ENCODE data around the gene PLCH2. TPM values are rescaled to one million over a fixed set of nuclear protein-coding genes. Genes with fewer than 3 reads are reported as not detected.
"Not testable (repeated sequence)": the region's sequence is repeated elsewhere in the genome, so short reads cannot be mapped to it uniquely, and the experiment has no call there.

Gene PLCH2
- total RNA-seq, 2 donors from 2014 or later: 1.1 to 1.9 TPM

DNA sequence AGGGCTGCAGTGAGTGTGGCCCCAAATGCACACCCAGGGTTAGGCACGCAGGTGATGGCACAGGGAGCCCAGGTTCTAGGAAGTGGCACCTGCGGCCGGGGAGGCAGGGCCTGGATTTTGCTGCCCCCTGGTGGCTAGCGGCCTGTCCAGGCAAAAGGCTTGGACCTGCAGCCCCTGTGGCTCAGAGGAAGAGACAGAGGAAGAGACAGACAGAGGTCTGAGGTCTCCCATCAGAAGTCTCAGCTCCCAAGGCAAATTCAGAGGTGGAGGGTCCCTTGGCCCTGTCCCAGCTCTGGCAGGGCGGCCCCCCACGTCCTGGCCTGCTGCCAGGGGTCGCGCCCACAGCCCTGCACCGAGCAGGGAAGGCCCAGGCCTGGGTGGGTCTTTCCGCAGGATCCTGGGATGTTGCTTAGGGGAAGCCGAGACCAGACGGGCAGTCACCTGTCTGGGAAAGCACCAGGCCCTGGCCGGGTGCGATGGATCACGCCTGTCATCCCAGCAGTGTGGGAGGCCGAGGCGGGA is 72.0 kb downstream of the PLCH2 start:
- TF ChIP-seq, protein P1, sequence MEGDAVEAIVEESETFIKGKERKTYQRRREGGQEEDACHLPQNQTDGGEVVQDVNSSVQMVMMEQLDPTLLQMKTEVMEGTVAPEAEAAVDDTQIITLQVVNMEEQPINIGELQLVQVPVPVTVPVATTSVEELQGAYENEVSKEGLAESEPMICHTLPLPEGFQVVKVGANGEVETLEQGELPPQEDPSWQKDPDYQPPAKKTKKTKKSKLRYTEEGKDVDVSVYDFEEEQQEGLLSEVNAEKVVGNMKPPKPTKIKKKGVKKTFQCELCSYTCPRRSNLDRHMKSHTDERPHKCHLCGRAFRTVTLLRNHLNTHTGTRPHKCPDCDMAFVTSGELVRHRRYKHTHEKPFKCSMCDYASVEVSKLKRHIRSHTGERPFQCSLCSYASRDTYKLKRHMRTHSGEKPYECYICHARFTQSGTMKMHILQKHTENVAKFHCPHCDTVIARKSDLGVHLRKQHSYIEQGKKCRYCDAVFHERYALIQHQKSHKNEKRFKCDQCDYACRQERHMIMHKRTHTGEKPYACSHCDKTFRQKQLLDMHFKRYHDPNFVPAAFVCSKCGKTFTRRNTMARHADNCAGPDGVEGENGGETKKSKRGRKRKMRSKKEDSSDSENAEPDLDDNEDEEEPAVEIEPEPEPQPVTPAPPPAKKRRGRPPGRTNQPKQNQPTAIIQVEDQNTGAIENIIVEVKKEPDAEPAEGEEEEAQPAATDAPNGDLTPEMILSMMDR (IDR thresholded peaks at IDR 0.05): peak; percentile 95
- no peaks in the 10 kb centered on the region for H3K9me3 ChIP-seq
- no peaks in the 10 kb centered on the region for H3K36me3 ChIP-seq
- H3K4me3 ChIP-seq: peak overlapping the region; percentile 64
- no peaks in the 10 kb centered on the region for H3K27me3 ChIP-seq (replicated peaks; ENCODE audit: insufficient read depth)
- H3K27ac ChIP-seq: peak overlapping the region; percentile 94 to 95
- no peak for ATAC-seq (ENCODE audit: insufficient number of reproducible peaks, low FRiP score, low read depth)
- DNase-seq (ENCODE audit: low spot score): no peak
- H3K4me1 ChIP-seq (ENCODE audit: control insufficient read depth in 1 of 2, low read depth in 2 of 2): peaks cover 16 to 31% of the 10 kb centered on the region in 2 donors

- Histone ChIP-seq H3K27ac (peak overlapping the region; percentile 94 to 95), H3K4me3 (peak overlapping the region; percentile 64), H3K4me1 (ENCODE audit: control insufficient read depth in 1 of 2, low read depth in 2 of 2) (peaks cover 16 to 31% of the 10 kb centered on the region in 2 donors)
- H3K9me3 ChIP-seq; DNase-seq (ENCODE audit: low spot score); H3K36me3 ChIP-seq; ATAC-seq (ENCODE audit: insufficient number of reproducible peaks, low FRiP score, low read depth); H3K27me3 ChIP-seq (replicated peaks; ENCODE audit: insufficient read depth): not testable (repeated sequence)
Measured at GRCh38 chr1:2549367-2550029, 73.4 kb downstream of the PLCH2 start.

GRCh38 chr1:2550309-2550861 is 74.3 kb downstream of the PLCH2 start:
- peaks cover 19 to 36% of the 10 kb centered on the region in 2 donors for H3K4me1 ChIP-seq (ENCODE audit: control insufficient read depth in 1 of 2, low read depth in 2 of 2)
- not testable (repeated sequence) for H3K4me3 ChIP-seq; DNase-seq (ENCODE audit: low spot score); H3K27me3 ChIP-seq (replicated peaks; ENCODE audit: insufficient read depth); H3K36me3 ChIP-seq; H3K27ac ChIP-seq; H3K9me3 ChIP-seq; ATAC-seq (ENCODE audit: insufficient number of reproducible peaks, low FRiP score, low read depth)

- H3K9me3 ChIP-seq; H3K36me3 ChIP-seq; ATAC-seq (ENCODE audit: insufficient number of reproducible peaks, low FRiP score, low read depth); DNase-seq (ENCODE audit: low spot score); H3K4me3 ChIP-seq; H3K27me3 ChIP-seq (replicated peaks; ENCODE audit: insufficient read depth); H3K27ac ChIP-seq: not testable (repeated sequence)
- H3K4me1 ChIP-seq (ENCODE audit: control insufficient read depth in 1 of 2, low read depth in 2 of 2): peaks cover 19 to 43% of the 10 kb centered on the region in 2 donors
Measured at GRCh38 chr1:2551544-2551943, 75.5 kb downstream of the PLCH2 start.

GRCh38 chr1:2552189-2552588 is 76.1 kb downstream of the PLCH2 start:
- Histone ChIP-seq H3K4me1 (ENCODE audit: control insufficient read depth in 1 of 2, low read depth in 2 of 2) (peaks cover 24 to 43% of the 10 kb centered on the region in 2 donors), H3K9me3 (no peaks in the 10 kb centered on the region), H3K36me3 (no peaks in the 10 kb centered on the region), H3K27me3 (replicated peaks; ENCODE audit: insufficient read depth) (no peaks in the 10 kb centered on the region), H3K27ac (no peak overlapping the region), H3K4me3 (no peak overlapping the region)
- TF ChIP-seq, protein P1 (IDR thresholded peaks at IDR 0.05): no peak
- ATAC-seq (ENCODE audit: insufficient number of reproducible peaks, low FRiP score, low read depth) (no peak), DNase-seq (ENCODE audit: low spot score) (no peak)

DNA sequence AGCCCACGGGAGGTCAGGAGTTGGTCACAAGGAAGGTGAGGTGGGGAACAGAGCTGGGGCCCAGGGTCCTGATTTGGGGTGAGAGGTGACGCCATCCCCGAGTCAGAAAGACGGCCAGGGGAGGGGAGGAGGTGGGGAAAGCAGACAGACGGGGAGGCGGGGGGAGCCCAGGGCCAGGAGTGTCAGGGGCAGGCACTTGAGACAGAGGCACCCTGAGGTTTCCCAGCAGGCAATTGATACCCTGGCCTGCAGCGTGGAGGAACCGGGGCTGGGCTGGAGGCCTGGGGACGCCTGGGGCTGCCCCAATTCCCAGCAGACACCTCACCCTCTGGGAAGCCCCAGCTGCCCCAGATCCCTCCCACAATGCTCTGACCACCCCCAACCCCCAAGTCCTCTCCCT is 77.0 kb downstream of the PLCH2 start:
- not testable (repeated sequence) for H3K4me3 ChIP-seq; H3K27ac ChIP-seq; DNase-seq (ENCODE audit: low spot score); H3K36me3 ChIP-seq; ATAC-seq (ENCODE audit: insufficient number of reproducible peaks, low FRiP score, low read depth); H3K9me3 ChIP-seq; H3K27me3 ChIP-seq (replicated peaks; ENCODE audit: insufficient read depth)
- peaks cover 23 to 40% of the 10 kb centered on the region in 2 donors for H3K4me1 ChIP-seq (ENCODE audit: control insufficient read depth in 1 of 2, low read depth in 2 of 2)

DNA sequence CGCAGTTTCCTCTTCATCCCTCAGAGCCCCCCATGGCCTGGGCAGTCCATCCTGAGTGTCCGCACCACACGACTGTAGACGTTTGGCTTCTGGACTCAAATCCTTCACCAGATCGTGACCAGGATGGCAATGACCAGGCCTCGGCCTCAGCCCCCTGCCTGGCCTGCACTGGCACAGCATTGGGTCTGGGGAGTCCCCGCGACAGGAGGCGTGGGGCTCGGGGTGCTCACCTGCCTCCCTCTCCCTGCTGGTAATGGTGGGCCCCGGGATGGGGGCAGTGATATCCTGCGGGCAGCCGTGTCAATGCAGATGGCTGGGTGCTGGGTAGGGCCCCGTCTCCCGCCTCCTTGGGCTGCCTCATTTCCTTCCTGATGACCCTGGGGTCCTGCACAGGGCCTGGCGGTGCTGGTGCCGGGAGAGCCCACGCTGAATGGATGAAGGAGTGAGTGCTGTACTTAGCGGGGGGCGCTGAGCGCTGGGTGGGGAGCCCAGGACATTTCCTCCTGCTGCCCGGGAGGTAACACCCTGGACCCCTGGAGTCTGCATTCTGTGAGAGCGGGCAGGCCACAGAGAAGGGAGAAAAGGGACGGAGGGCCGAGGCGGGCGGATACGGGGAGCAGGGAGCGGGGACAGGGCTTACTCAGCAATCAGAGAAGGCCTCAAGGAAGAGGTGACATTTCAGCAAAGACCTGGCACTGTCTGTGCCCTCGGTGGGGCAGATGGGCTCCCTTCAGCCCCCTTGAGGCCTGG is 78.0 kb downstream of the PLCH2 start:
- no peaks in the 10 kb centered on the region for H3K27me3 ChIP-seq (replicated peaks; ENCODE audit: insufficient read depth)
- no peak overlapping the region for H3K27ac ChIP-seq
- TF ChIP-seq, protein P1 (IDR thresholded peaks at IDR 0.05): no peak
- H3K4me1 ChIP-seq (ENCODE audit: control insufficient read depth in 1 of 2, low read depth in 2 of 2): peaks cover 18 to 33% of the 10 kb centered on the region in 2 donors
- ATAC-seq (ENCODE audit: insufficient number of reproducible peaks, low FRiP score, low read depth) (no peak), DNase-seq (ENCODE audit: low spot score) (no peak)
- no peaks in the 10 kb centered on the region for H3K36me3 ChIP-seq
- H3K9me3 ChIP-seq: no peaks in the 10 kb centered on the region
- H3K4me3 ChIP-seq: no peak overlapping the region
